ENCODE data around the gene TNS1.
"Not testable (repeated sequence)": the region's sequence is repeated elsewhere in the genome, so short reads cannot be mapped to it uniquely, and the experiment has no call there.

TNS1 gene

GRCh38 chr2:217822296-217823252 is 180.2 kb downstream of the TNS1 start:
- no peak for DNase-seq (ENCODE audit: low read depth in 2 of 2, low spot score in 1 of 2)

- no peak for DNase-seq (ENCODE audit: low read depth in 2 of 2, low spot score in 1 of 2)
These were observed 181.2 kb downstream of the TNS1 start for GRCh38 chr2:217821536-217822147.

- no peak for DNase-seq (ENCODE audit: low read depth in 2 of 2, low spot score in 1 of 2)
These were observed 181.9 kb downstream of the TNS1 start for GRCh38 chr2:217820904-217821303.

- no peak for DNase-seq (ENCODE audit: low read depth in 2 of 2, low spot score in 1 of 2)
These were observed 182.5 kb downstream of the TNS1 start for GRCh38 chr2:217820091-217820819.

- no peak for DNase-seq (ENCODE audit: low read depth in 2 of 2, low spot score in 1 of 2)
These were observed 184.4 kb downstream of the TNS1 start for GRCh38 chr2:217818293-217818850.

GRCh38 chr2:217817466-217818292 is 185.1 kb downstream of the TNS1 start:
- no peak for DNase-seq (ENCODE audit: low read depth in 2 of 2, low spot score in 1 of 2)

GRCh38 chr2:217816396-217816869 is 186.4 kb downstream of the TNS1 start:
- no peak for DNase-seq (ENCODE audit: low read depth in 2 of 2, low spot score in 1 of 2)

GRCh38 chr2:217813828-217814227 is 189.0 kb downstream of the TNS1 start:
- DNase-seq (ENCODE audit: low read depth in 2 of 2, low spot score in 1 of 2): no peak

- DNase-seq (ENCODE audit: low read depth in 2 of 2, low spot score in 1 of 2): no peak
These were observed 190.6 kb downstream of the TNS1 start for GRCh38 chr2:217812170-217812569.

GRCh38 chr2:217810260-217810659 is 192.5 kb downstream of the TNS1 start:
- DNase-seq (ENCODE audit: low read depth in 2 of 2, low spot score in 1 of 2): no peak

- no peak for DNase-seq (ENCODE audit: low read depth in 2 of 2, low spot score in 1 of 2)
These were observed 193.1 kb downstream of the TNS1 start for GRCh38 chr2:217809736-217810135.

- not testable (repeated sequence) for DNase-seq (ENCODE audit: low read depth in 2 of 2, low spot score in 1 of 2)
These were observed 193.8 kb downstream of the TNS1 start for GRCh38 chr2:217808967-217809366.

- DNase-seq (ENCODE audit: low read depth in 2 of 2, low spot score in 1 of 2): no peak
These were observed 194.5 kb downstream of the TNS1 start for GRCh38 chr2:217808326-217808725.

- DNase-seq (ENCODE audit: low read depth in 2 of 2, low spot score in 1 of 2): no peak
These were observed 195.0 kb downstream of the TNS1 start for GRCh38 chr2:217807753-217808152.

GRCh38 chr2:217807025-217807424 is 195.8 kb downstream of the TNS1 start:
- no peak for DNase-seq (ENCODE audit: low read depth in 2 of 2, low spot score in 1 of 2)

- DNase-seq (ENCODE audit: low read depth in 2 of 2, low spot score in 1 of 2): no peak
These were observed 196.4 kb downstream of the TNS1 start for GRCh38 chr2:217806482-217806765.

GRCh38 chr2:217805668-217806481 is 196.9 kb downstream of the TNS1 start:
- no peak for DNase-seq (ENCODE audit: low read depth in 2 of 2, low spot score in 1 of 2)

GRCh38 chr2:217804791-217805667 is 197.8 kb downstream of the TNS1 start:
- no peak for DNase-seq (ENCODE audit: low read depth in 2 of 2, low spot score in 1 of 2)

GRCh38 chr2:217804338-217804737 is 198.5 kb downstream of the TNS1 start:
- no peak for DNase-seq (ENCODE audit: low read depth in 2 of 2, low spot score in 1 of 2)
